Kidney (tissue), 14 donors: ENCODE data around the gene RGS6. TPM values are rescaled to one million over a fixed set of nuclear protein-coding genes. Genes with fewer than 3 reads are reported as not detected.

Experiments
- DNase-seq, 5 donors: peaks; one replicate each; pipeline ENCODE4 v3.0.0-alpha.2; 2013 to 2020
- FAIRE-seq: peaks from 2 replicates; lab custom pipeline; 2012; peaks lifted over from hg19 to GRCh38; lab: Jason Lieb, UNC
- H3K27ac ChIP-seq, 2 donors: one replicate each; pipeline ENCODE4 v1.7.0; 2013; ENCODE audit warnings: low read depth in 2 of 2, low read length in 2 of 2, inconsistent platforms in 1 of 2
- H3K27me3 ChIP-seq: one replicate; pipeline ENCODE4 v1.7.1; 2013; ENCODE audit warnings: low read length, inconsistent platforms; ENCODE audit not compliant: control insufficient read depth, insufficient read depth
- H3K36me3 ChIP-seq, 3 donors: one replicate each; pipeline versions ENCODE4 v1.7.0 to v1.7.1; 2013; ENCODE audit warnings: low read length in 3 of 3, control low read depth in 1 of 3, inconsistent platforms in 1 of 3; ENCODE audit not compliant: insufficient read depth in 3 of 3, control insufficient read depth in 2 of 3
- H3K4me1 ChIP-seq, 3 donors: one replicate each; pipeline versions ENCODE4 v1.7.0 to v1.7.1; 2013; ENCODE audit warnings: low read length in 3 of 3, inconsistent platforms in 1 of 3, low read depth in 1 of 3; ENCODE audit not compliant: control insufficient read depth in 2 of 3, insufficient read depth in 2 of 3
- H3K4me3 ChIP-seq, 3 donors: one replicate each; pipeline versions ENCODE4 v1.7.0 to v1.8.1; 2013; ENCODE audit warnings: low read length in 3 of 3, control low read depth in 1 of 3, inconsistent platforms in 1 of 3
- H3K9ac ChIP-seq, 3 donors: one replicate each; pipeline versions ENCODE4 v1.7.0 to v1.7.1; 2013; ENCODE audit warnings: low read length in 3 of 3, control low read depth in 1 of 3, inconsistent platforms in 1 of 3
- H3K9me3 ChIP-seq, 3 donors: one replicate each; pipeline versions ENCODE4 v1.7.0 to v1.7.1; 2013; ENCODE audit warnings: low read length in 3 of 3, control low read depth in 1 of 3, inconsistent platforms in 1 of 3; ENCODE audit not compliant: control insufficient read depth in 2 of 3, insufficient read depth in 1 of 3
- intact Hi-C: fragments of 100-400 bp; cut with DNase I; formaldehyde crosslinking; loops from one replicate; pipeline ENCODE4 v1.11.1; 2022
- polyA plus RNA-seq: library from polyadenylated mRNA; stranded (reverse); fragments of 350-450 nt; fragmentation: Illumina TruSeq; extraction: RNeasy Lipid Tissue Mini Kit (QIAGEN cat#74804); gene quantifications from one replicate; pipeline ENCODE4 v1.2.3, GENCODE V29; 2014; ENCODE audit warnings: low read depth, low replicate concordance; ENCODE audit not compliant: insufficient read depth
- total RNA-seq: library from RNA; stranded (reverse); fragmentation: NEBNext Ultra II Directional; extraction: Animal tissue kit (Norgen Biotek cat#: 25700); gene quantifications from one replicate; pipeline ENCODE4 v1.2.1, GENCODE V29; 2021
- TF ChIP-seq, protein P1 (sequence below): IDR thresholded peaks from 3 replicates; pipeline ENCODE4 v1.5.1; 2012; ENCODE audit warnings: mild to moderate bottlenecking, moderate library complexity, borderline replicate concordance; ENCODE audit not compliant: insufficient read depth; ENCODE audit errors: extremely low read depth
- donor health status: control.
- donor health status: control.
- donor health status: control.
- donor health status: control.
- donor health status: control.
- donor health status: DM: yes; HTN: yes; CAD: no.
- donor health status: Normal renal cell carcinoma (clear cell type).

The RGS6 gene
- total and polyA plus RNA-seq, 2 donors from 2014 or later, result 1.1 to 1.4 TPM

DNA sequence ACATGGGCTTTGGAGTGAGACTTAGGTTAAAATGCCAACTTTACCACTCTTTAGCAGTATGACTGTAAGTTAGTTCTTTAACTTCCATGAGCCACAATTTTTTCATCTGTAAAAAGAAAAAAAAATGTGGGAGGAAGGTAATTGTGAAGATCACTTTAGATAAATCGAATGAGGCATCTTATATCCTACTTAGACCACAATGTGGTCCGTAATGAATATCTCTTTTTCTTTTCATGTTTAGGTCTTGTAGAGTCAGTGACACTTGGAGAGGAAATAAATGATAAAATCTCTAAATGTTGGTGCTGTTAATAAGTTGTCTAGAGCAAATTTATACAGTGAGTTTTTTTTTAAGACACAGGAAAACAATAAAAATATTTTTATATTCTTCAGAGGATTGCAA lies 34.3 kb downstream of the RGS6 start:
- DNase-seq (no peak), FAIRE-seq (no peak)
- intact Hi-C loops, result no loop called here
- no peak overlapping the region for H3K27ac ChIP-seq
- TF ChIP-seq, protein P1, sequence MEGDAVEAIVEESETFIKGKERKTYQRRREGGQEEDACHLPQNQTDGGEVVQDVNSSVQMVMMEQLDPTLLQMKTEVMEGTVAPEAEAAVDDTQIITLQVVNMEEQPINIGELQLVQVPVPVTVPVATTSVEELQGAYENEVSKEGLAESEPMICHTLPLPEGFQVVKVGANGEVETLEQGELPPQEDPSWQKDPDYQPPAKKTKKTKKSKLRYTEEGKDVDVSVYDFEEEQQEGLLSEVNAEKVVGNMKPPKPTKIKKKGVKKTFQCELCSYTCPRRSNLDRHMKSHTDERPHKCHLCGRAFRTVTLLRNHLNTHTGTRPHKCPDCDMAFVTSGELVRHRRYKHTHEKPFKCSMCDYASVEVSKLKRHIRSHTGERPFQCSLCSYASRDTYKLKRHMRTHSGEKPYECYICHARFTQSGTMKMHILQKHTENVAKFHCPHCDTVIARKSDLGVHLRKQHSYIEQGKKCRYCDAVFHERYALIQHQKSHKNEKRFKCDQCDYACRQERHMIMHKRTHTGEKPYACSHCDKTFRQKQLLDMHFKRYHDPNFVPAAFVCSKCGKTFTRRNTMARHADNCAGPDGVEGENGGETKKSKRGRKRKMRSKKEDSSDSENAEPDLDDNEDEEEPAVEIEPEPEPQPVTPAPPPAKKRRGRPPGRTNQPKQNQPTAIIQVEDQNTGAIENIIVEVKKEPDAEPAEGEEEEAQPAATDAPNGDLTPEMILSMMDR, result no peak
- no peaks in the 10 kb centered on the region for H3K36me3 ChIP-seq
- H3K4me3 ChIP-seq, result no peak overlapping the region
- H3K27me3 ChIP-seq, result no peaks in the 10 kb centered on the region
- no peak overlapping the region for H3K9ac ChIP-seq
- H3K9me3 ChIP-seq, result peaks cover 0 to 3% (median 0%) of the 10 kb centered on the region in 3 donors
- no peaks in the 10 kb centered on the region for H3K4me1 ChIP-seq

- Histone ChIP-seq H3K27ac (no peak overlapping the region), H3K4me1 (no peaks in the 10 kb centered on the region), H3K9ac (no peak overlapping the region), H3K36me3 (no peaks in the 10 kb centered on the region), H3K27me3 (no peaks in the 10 kb centered on the region), H3K9me3 (peaks cover 0 to 3% (median 0%) of the 10 kb centered on the region in 3 donors), H3K4me3 (no peak overlapping the region)
- DNase-seq (no peak), FAIRE-seq (no peak)
- TF ChIP-seq, protein P1, result no peak
- intact Hi-C loops, result no loop called here
Observed at GRCh38 chr14:71967704-71968103, 35.5 kb downstream of the RGS6 start.

GRCh38 chr14:71970272-71970671 lies 38.0 kb downstream of the RGS6 start:
- H3K27ac ChIP-seq, result no peak overlapping the region
- peaks cover 0 to 3% (median 0%) of the 10 kb centered on the region in 3 donors for H3K9me3 ChIP-seq
- no peak for FAIRE-seq
- intact Hi-C loops, result no loop called here
- no peaks in the 10 kb centered on the region for H3K4me1 ChIP-seq
- H3K4me3 ChIP-seq, result no peak overlapping the region
- H3K36me3 ChIP-seq, result no peaks in the 10 kb centered on the region
- H3K9ac ChIP-seq, result no peak overlapping the region
- TF ChIP-seq, protein P1, result no peak
- no peak for DNase-seq
- H3K27me3 ChIP-seq, result no peaks in the 10 kb centered on the region
